Smooth muscle cell (in vitro differentiated cells): Measurements from ENCODE around the gene IL27RA. TPM values are rescaled to one million over a fixed set of nuclear protein-coding genes. Genes with fewer than 3 reads are reported as not detected.

Experiments
- DNase-seq: peaks from one replicate; lab custom pipeline; 2025; ENCODE audit not compliant: unreplicated experiment; lab: John Stamatoyannopoulos, UW
- H2AFZ ChIP-seq: fragments of 200-600 bp; sonication (generic); 2 replicates; pipeline ENCODE4 v1.6.0; 2016; ENCODE audit warnings: antibody characterized with exemption, low read depth, mild to moderate bottlenecking
- H3F3A ChIP-seq: fragments of 200-600 bp; sonication (generic); 2 replicates; pipeline ENCODE4 v1.6.0; 2017; ENCODE audit warnings: antibody characterized with exemption, low read depth
- H3K27ac ChIP-seq: fragments of 200-600 bp; sonication (generic); 2 replicates; pipeline ENCODE4 v1.5.1; 2016; ENCODE audit warnings: low read depth, mild to moderate bottlenecking
- H3K27me3 ChIP-seq: fragments of 200-600 bp; sonication (generic); 2 replicates; pipeline ENCODE4 v1.6.1; 2016; ENCODE audit warnings: low read depth, mild to moderate bottlenecking
- H3K36me3 ChIP-seq: fragments of 200-600 bp; sonication (generic); 2 replicates; pipeline ENCODE4 v1.5.1; 2016; ENCODE audit warnings: low read depth
- H3K4me1 ChIP-seq: fragments of 200-600 bp; sonication (generic); 2 replicates; pipeline ENCODE4 v1.5.1; 2016; ENCODE audit warnings: low read depth
- H3K4me2 ChIP-seq: fragments of 200-600 bp; sonication (generic); 2 replicates; pipeline ENCODE4 v1.6.0; 2016; ENCODE audit warnings: mild to moderate bottlenecking
- H3K4me3 ChIP-seq: fragments of 200-600 bp; sonication (generic); 2 replicates; pipeline ENCODE4 v1.5.1; 2016; ENCODE audit warnings: mild to moderate bottlenecking
- H3K79me2 ChIP-seq: fragments of 200-600 bp; sonication (generic); 2 replicates; pipeline ENCODE4 v1.6.0; 2016; ENCODE audit warnings: low read depth, mild to moderate bottlenecking
- H3K9ac ChIP-seq: fragments of 200-600 bp; sonication (generic); 2 replicates; pipeline ENCODE4 v1.6.0; 2016; ENCODE audit warnings: low read depth
- H3K9me3 ChIP-seq: fragments of 200-600 bp; sonication (generic); replicated peaks from 2 replicates; pipeline ENCODE4 v1.5.1; 2016; ENCODE audit warnings: low read depth
- H4K20me1 ChIP-seq: fragments of 200-600 bp; sonication (generic); 2 replicates; pipeline ENCODE4 v1.6.0; 2016; ENCODE audit warnings: low read depth
- CTCF ChIP-seq: fragments of 200-600 bp; sonication (generic); IDR thresholded peaks from 2 replicates; pipeline ENCODE4 v1.5.1; 2017; ENCODE audit warnings: borderline replicate concordance, mild to moderate bottlenecking, antibody characterized with exemption; ENCODE audit not compliant: insufficient read depth, poor library complexity, severe bottlenecking
- WGBS: methylation state at CpG from one replicate; pipeline ENCODE4 v1.1.7; 2016; ENCODE audit warnings: low lambda C conversion rate; 5-methylcytosine and 5-hydroxymethylcytosine counted together
- polyA plus RNA-seq: library from polyadenylated mRNA; unstranded; fragments of >200 nt; fragmentation: Nextera tagmentation; extraction: Ambion mirVana; gene quantifications from 2 replicates; pipeline ENCODE4 v1.2.1, GENCODE V29; 2016
- total RNA-seq: library from RNA; depleted of rRNA; stranded (reverse); fragments of >200 nt; gene quantifications from 2 replicates; pipeline ENCODE4 v1.2.3, GENCODE V29; 2014

IL27RA gene
- total and polyA plus RNA-seq, 2 experiments from 2014 or later = 3.1 to 3.8 TPM

- no peak for TF ChIP-seq CTCF
- WGBS = 93% methylated on average over 16 of the region's 21 CpGs
Measured at GRCh38 chr19:13983213-13983889, 48.2 kb upstream of the IL27RA start.

GRCh38 chr19:13984186-13984585 is 47.4 kb upstream of the IL27RA start:
- Histone ChIP-seq H2AFZ (no peak overlapping the region), H3K4me1 (peaks cover 22% of the 10 kb centered on the region), H3K36me3 (no peaks in the 10 kb centered on the region), H3K9me3 (no peaks in the 10 kb centered on the region), H4K20me1 (no peaks in the 10 kb centered on the region), H3K4me2 (no peak overlapping the region), H3K27me3 (no peaks in the 10 kb centered on the region), H3K79me2 (no peaks in the 10 kb centered on the region), H3K4me3 (no peak overlapping the region), H3K27ac (no peak overlapping the region), H3K9ac (no peak overlapping the region), H3F3A (no peaks in the 10 kb centered on the region)
- no peak for DNase-seq
- WGBS = 94% methylated on average over 10 of the region's 15 CpGs
- TF ChIP-seq CTCF = no peak

More at GRCh38 chr19:13983213-13983889, 48.2 kb upstream of the IL27RA start:
- no peak overlapping the region for H3K27ac ChIP-seq
- no peak overlapping the region for H3K9ac ChIP-seq
- no peaks in the 10 kb centered on the region for H3K27me3 ChIP-seq
- no peaks in the 10 kb centered on the region for H3K79me2 ChIP-seq
- DNase-seq = no peak
- no peak overlapping the region for H2AFZ ChIP-seq
- no peaks in the 10 kb centered on the region for H3F3A ChIP-seq
- no peaks in the 10 kb centered on the region for H4K20me1 ChIP-seq
- no peaks in the 10 kb centered on the region for H3K9me3 ChIP-seq
- H3K4me3 ChIP-seq = no peak overlapping the region
- H3K36me3 ChIP-seq = no peaks in the 10 kb centered on the region
- peaks cover 24% of the 10 kb centered on the region for H3K4me1 ChIP-seq
- no peak overlapping the region for H3K4me2 ChIP-seq

- Histone ChIP-seq H2AFZ (no peak overlapping the region), H3K79me2 (no peaks in the 10 kb centered on the region), H3K4me3 (no peak overlapping the region), H3K9ac (no peak overlapping the region), H3K4me1 (peaks cover 17% of the 10 kb centered on the region), H3K27ac (peak overlapping the region; percentile 62), H3F3A (no peaks in the 10 kb centered on the region), H3K9me3 (no peaks in the 10 kb centered on the region), H3K27me3 (no peaks in the 10 kb centered on the region), H4K20me1 (no peaks in the 10 kb centered on the region), H3K36me3 (no peaks in the 10 kb centered on the region), H3K4me2 (no peak overlapping the region)
- WGBS = 87% methylated on average over 25 of the region's 25 CpGs
- no peak for DNase-seq
- no peak for TF ChIP-seq CTCF
Measured at GRCh38 chr19:13984875-13985741, 46.5 kb upstream of the IL27RA start.
